T47D (cell line): ENCODE results near the gene TNS1.

Experiments
- DNase-seq, 2 experiments: peaks; one replicate each; pipeline versions ENCODE4 v3.0.0 to v3.0.0-alpha.2; 2011 to 2012; ENCODE audit warnings: low read depth in 1 of 2, low spot score in 1 of 2
- JUND ChIP-seq: IDR thresholded peaks from 2 replicates; pipeline ENCODE4 v1.6.1; 2012; ENCODE audit warnings: low read depth
- in situ Hi-C: cut with HindIII; loops from 2 replicates; pipeline ENCODE4 v1.10.0; 2016; ENCODE audit warnings: low sequenced_read_pairs, low pct_unique_long_range_greater_than_20kb

Gene TNS1

DNA sequence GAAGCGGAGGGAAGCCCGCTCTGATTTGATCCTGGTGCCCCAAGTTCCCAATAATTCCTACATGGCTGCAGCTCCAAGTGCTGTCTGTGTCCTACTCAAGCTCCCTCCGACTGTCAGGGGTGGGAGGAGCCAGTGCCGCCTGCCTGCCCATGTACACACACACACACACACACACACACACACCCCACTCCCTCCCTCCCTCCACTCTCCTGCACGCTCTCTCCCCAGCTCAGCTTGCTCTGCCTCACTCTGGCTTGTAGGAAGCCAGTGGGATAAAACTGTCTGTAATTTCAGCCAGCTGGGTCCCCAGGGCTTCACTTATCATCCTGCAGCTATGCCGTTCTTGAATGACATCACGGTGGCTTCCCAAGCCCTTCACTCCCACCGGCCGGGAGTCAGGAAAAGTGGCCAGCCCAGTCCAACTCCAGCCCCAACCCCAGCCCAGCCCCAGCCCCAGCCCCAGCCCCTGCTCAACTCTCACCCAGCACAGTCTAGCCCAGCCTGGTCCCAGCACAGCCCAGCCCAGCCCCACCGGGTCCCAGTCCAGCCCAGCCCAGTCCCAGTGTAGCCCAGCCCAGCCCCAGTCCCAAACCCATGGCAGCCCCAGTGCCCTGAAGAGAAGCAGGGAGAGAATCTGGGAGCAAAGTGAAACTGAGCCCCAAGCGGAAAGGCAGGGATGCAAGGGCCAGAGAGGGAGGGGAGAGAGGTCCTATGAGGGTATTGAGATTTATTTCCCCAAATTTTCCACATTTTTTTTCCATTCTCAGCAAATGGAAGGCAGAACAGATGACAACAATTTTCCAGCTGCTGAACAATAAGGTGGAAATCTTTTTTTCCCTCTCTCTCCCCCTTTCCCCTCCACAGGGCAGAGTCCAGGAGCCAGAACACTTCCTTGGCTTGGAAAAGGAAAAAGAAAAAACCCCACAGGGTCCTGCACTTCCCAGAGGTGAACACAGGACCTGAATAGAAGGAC lies 144.0 kb downstream of the TNS1 start:
- peak in 1 of 2 experiments; percentile 20 for DNase-seq
- in situ Hi-C loops: no loop called here
- TF ChIP-seq JUND: no peak

GRCh38 chr2:217857624-217858506 lies 144.9 kb downstream of the TNS1 start:
- DNase-seq: no peak
- in situ Hi-C loops: no loop called here
- no peak for TF ChIP-seq JUND

- no peak for DNase-seq
- in situ Hi-C loops: no loop called here
- no peak for TF ChIP-seq JUND
Observed at GRCh38 chr2:217856871-217857270, 145.9 kb downstream of the TNS1 start.

GRCh38 chr2:217856159-217856558 lies 146.6 kb downstream of the TNS1 start:
- in situ Hi-C loops: no loop called here
- no peak for DNase-seq
- no peak for TF ChIP-seq JUND

DNA sequence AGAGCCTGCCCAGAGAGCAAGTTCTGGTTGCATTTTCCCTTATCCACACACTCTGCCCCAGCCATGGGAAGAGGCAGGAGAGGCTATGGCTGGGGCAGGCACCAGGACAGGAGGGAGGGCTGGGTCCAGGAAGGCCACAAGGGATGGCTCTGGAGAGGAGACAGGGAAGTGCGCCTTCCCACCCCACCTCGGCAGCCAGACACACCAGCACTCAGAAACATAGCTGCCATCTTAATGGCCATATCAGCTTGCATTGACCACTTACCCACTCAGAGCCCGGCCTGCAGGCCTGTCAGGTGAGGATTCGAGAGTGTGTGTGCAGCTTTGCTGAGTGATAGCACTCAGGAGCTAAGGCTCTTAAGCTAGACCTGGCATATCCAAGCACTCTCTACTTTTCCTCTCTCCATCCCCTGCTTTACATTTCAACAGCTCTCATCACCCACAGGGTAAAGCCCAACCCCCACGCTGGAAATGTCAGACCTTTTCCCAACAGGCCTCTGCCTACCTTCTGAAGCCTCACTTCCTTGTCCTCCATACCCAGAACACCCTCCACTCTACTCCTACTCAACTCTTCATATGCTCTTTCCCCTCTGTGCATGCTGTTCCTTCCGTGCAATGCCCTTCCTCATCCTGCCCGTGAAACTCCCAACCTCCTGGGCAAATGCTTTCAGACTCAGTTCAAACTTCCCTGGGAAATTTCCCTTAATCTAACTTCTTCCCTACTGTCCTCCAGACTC lies 147.9 kb downstream of the TNS1 start:
- TF ChIP-seq JUND: no peak
- in situ Hi-C loops: no loop called here
- DNase-seq: no peak

- in situ Hi-C loops: no loop called here
- no peak for TF ChIP-seq JUND
- no peak for DNase-seq
Observed at GRCh38 chr2:217853961-217854360, 148.8 kb downstream of the TNS1 start.

GRCh38 chr2:217853301-217853881 lies 149.4 kb downstream of the TNS1 start:
- DNase-seq: no peak
- in situ Hi-C loops: no loop called here
- no peak for TF ChIP-seq JUND

DNA sequence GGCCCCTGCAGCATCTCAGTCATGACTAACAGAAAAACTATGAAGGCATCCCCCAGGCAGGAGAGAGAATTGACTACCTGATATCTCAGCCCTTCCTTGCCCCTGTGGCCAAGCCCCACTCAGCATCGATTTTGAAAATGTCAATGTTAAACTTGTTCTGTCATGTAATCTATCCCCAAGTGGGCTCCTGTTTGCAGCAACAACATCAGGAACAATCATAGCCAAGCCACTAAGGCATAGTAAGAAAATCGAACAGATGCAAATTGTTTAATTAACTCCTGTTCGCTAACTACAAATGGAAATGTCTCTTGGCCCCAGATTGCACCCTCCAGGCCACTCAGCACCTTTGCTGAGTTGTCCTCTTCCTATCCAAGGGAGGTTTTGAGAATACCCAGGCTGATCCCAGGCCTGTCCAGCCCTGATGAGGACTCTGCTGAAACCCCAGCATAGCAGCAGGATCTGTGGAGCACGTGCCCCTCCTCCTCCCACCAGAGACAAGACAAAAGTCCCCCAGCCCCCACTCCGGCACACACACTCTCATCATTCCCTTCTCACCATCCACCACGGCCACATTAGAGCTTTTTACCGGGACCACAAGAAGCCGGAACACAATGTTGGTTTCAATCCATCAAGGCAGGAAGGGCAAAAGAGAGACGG lies 150.1 kb downstream of the TNS1 start:
- in situ Hi-C loops: no loop called here
- no peak for TF ChIP-seq JUND
- no peak for DNase-seq

- no peak for DNase-seq
- in situ Hi-C loops: no loop called here
Observed at GRCh38 chr2:217851191-217852020, 151.4 kb downstream of the TNS1 start.

DNA sequence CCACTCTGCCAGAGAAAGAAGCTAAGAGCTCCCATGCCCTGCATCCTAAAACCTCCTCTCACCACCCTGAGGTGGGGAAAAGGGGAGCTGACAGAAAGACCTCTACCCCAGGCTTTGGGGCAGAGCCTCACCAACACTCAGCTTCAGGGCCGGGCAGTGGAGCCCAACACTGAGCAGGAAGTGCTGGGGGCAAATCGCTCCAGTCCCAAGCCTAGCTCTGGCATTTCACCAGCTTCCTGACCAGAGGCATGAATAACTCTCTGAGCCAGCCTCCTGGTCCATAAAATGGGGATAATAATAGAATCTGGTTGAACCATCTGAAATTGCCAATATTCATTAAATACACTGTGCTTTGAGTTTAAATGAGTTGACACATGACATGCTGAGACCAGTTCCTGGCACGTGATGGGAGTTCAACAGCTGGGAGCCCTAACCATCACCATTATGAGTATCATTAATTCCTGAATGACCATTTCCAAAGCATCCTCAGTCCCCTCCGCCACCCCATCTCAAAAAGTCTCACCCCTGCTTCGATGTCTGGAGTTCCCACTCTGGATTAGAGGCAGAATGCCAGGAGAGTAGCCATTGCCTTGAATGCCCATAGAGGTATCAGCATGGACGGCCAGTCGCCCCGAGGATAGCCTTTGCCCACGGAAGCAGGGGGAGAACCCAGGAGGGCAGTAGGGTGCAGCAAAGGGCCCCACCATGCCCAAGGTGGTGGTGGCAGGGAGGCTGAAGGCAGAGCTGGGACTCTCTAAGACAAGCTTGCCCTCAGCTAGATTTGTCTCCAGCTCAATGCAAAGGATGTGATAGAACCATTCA lies 153.4 kb downstream of the TNS1 start:
- no peak for DNase-seq
- no peak for TF ChIP-seq JUND
- in situ Hi-C loops: no loop called here

More at GRCh38 chr2:217851191-217852020, 151.4 kb downstream of the TNS1 start:
- no peak for TF ChIP-seq JUND
